GM18873 (cell line): ENCODE results near the gene PARP3.

Experiments used
- ATAC-seq: cut with Tn5 transposase; IDR thresholded peaks from one replicate; pipeline ENCODE4 v1.9.1; 2021; ENCODE audit warnings: mild to moderate bottlenecking, moderate library complexity, moderate number of reproducible peaks; ENCODE audit not compliant: unreplicated experiment, low FRiP score

The PARP3 gene

DNA sequence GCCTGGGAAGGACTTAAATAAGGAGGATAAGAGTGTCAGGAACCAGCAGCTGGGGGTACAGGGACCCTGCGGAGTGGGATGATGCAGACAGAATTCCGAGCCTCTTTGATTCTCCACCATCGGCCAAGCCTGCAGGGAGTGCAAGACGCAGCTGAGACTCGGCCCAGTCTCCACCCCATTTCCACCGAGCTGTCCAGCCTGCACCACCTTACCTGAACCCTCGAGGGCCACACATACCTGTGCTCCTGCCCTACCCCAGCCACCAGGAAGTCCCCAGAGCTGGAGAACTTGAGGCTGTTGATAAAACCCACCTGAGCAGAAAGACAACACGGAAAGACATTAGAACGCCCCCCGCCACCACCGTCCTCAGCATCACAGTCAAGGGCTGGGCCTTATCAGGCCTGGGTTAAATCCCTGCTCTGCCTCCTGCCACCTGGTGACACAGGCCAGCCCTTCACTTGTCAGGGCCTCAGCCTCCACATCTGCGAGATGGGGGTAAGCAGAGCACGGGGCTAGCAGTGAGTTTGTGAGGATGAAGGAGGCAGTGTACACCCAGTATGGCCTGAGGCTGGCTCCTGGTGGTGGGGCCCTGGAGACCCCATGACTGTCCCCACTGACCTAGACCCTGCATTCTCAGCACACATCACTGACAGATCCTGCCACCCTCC lies 8.6 kb upstream of the PARP3 start:
- no peak for ATAC-seq

DNA sequence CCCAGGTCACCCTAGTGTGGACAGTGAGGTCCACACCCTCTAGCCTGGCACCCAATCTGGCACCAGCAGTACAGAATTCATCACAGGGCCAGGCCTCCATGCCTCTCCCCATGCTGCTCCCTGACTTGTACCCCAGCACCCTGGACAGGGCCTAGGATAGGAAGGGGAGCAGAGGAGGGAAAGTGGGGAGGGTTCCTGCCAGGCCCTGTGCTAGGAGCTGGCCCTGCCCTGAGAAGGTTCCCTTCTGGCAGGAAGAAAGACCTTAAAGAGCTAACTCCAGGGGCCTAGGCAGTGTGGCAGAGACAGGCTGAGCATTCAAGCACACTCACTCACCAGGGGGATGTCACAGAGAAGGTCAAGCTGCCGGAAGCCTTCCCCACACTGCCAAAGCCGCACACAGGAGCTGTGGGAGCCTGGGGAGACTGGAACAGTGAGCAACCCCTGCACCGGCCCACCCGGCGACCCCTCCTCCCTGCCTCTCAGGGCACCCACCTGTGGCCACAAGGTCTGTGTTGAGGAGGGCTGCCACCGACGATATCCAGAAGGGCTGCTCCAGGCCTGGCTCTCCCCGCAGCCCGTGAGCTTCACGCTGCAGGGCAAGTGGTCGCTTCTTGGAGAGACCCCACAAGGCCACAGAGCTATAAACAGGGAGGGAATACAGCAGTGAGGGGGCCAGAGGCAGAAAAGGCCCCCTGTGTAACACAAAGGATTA lies 7.9 kb upstream of the PARP3 start:
- no peak for ATAC-seq

DNA sequence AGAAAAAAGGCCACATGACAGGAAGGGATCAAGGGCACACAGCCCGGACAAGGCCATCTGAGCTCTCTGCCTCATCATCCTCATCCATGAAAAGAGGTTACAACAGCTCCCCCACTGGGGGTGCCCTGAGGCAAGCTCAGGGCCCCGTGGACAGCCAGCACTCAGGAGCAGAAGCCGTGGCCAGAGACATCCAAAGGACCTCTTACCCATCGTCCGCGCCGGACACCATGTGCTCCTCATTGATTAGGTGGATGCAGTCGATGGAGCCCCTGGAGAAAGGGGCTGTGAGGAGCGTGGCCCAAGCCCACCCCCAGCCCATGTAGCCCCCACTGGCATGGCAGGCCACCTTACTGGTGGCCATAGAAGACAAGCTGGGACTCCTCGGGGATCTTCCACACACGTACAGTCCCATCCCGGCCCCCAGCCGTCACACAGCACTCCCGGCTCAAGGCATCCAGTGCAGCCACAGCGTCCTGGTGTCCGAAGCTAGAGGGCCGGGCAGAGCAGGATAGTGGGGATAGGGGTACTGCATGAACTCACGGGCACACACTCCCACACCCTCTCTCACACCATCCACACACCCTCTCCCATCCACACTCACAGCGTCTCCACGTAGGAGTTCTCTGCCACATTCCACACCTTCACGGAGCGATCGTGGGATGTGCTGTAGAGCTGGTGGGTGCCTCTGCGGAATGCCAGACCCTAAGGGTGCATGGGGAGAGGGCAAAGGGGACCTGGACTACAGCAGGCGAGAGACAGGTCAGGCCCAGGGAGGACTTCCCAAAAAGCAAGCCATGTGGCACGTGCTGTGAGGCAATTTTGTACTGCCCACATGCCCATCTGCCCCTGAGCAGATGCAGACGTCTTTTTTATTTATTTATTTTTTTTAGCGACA lies 6.9 kb upstream of the PARP3 start:
- ATAC-seq: no peak

DNA sequence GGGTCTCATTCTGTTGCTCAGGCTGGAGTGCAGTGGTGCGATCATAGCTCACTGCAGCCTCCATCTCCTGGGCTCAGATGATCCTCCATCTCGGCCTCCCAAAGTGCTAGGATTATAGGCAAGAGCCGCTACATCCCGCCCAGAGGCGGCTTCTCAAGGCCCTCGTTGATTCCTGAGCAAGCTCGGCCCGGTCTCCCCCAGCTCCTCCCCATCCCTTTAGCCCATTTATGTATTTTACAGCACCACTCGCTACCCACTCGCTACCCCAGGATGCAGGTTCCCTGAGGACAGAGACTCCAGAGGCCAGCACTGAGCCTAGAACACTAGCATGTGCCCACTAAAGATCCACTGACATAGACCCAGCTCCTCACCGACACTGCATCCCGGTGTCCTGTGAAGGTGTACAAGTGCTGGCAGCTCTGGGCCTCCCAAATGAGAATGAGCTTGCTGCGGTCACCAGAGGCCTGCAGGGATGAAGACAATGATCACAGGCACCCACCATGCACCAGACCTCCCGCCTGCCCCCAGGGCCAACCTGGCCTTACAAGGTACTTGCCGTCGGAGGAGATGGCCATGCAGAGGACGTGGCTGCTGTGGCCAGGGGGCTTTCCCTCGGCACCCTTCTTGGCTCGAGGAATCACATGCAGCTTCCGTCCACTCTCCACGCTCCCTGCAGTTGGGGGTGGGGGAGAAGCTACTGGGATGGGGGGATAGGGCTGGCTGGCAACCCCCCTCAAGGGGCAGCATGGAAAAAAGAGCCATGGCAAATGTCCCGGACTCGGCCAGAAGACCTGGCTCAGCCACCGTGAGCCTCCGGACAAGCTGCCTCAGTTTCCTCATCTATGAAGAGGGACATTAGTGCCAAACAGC lies 6.0 kb upstream of the PARP3 start:
- ATAC-seq: no peak

DNA sequence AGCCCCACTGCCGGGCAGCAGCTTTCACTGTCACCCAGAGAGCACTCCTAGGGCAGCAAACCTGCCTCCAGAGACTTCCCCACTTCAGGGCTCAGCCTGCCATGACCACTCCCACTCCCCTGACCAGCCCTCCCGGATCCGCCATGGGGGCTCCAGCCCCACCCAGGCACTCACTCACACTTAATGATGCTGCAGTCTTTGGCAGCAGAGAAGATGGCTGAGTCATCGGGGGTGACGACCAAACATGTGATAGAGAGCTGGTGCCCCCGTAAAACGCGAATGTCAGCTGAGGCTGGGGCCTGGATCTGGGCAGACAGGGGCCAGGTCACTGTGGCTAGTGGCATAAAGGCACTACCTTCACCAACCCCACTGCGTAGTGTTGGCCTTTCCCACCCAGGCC lies 5.1 kb upstream of the PARP3 start:
- ATAC-seq: no peak

DNA sequence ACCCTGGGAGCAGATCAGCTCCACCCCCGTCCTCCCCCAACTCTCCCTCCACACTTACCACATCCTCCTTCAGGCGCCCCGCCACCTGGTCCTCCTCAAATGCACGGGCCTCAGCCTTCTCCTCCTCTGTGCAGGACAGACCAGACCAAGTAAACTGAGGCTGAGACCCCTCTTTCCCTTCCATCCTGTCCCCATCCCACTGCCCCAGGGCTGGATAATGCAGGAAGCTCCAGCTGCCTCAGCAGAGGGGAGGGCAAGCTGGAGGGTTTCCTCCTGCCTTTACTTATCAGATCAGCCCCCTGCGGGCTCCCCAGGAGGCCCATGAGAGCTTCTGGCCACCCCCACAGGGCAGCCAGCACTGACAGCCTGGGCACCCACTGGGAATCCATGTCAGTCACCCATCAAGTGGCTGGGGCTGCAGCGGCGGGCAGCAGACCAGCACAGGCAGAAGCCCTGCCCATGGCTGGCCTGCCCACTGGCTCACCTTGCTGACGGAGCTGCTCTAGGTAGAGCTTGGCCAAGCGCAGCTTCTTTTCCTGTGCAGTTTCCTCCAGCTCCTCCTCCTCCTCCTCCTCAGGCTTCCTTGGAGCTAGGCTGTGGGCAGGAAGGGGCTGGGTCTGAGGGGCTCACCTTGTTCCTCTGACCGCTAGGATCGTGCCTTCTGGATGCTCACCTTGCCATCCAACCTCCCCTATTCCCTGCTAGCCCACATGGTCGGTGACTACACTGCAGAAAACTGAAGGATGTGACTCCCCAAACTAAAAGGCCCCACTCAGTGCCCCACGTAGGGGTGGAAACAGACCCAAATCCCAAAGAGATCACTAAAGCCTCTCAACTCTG lies 4.3 kb upstream of the PARP3 start:
- ATAC-seq: no peak

DNA sequence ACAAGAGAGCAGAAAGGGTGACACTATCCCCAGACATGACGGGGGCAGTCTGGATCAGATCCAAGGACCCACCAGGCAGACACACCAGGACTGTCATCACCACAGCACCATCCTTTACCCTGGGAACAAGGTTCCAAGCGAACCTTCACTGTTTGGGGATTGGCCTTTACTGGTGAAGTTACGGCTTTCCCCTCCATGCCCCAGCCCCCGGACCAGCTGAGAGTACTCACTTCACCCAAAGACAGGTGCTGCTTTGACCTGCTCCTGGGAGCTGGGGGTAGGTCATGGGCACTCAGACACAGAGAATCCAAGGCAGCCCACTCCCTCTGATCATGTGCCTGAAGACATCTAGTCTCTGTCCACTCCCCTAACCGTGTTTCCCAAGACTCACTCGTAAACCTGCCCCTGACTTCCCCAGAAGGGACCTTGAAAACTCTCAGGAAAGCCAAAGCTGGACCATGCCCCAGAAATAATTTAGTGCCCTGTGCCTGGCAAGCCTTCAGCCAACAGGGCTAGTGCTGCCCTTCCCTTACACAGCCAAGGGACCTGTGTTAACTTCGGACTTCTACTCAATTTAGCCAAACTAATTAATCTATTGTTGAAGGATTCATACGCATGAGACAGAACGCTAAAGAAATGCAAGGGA lies 3.3 kb upstream of the PARP3 start:
- ATAC-seq: no peak

DNA sequence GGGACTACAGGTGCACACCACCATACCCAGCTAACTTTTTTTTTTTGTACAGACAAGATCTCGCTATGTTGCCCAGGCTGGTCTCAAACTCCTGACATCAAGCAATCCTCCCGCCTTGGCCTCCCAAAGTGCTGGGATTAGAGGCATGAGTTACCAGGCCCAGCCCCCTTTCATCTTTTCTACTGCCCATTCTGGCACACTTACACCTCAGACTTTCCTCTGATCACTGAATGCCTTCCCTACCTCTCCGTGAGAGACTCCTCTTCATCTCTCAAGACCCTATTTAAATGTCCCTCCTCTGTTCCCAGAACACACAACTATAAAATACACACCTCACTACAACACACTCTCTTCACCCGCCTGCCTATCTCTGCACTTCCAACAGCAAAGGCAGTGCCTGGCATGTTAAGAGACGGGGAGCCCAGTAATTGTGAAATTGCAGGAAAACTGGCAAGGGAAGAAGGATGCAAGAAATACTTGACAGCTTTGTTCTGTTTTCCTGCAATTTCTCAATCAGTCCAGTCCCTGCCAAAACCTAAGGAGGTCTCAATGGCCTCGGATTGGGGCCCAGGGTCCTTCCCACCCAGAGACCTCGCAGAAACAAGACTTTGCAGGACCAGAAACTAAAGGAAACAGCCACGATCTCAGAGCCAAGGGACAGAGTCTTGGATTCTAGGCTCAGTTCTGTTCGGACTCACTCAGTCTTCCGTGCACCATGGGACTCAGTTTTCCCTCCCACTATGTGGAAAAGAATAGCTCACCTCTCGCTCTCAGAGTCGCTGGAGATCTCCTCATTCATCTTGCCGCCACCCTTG lies 1.3 kb upstream of the PARP3 start:
- ATAC-seq: no peak

DNA sequence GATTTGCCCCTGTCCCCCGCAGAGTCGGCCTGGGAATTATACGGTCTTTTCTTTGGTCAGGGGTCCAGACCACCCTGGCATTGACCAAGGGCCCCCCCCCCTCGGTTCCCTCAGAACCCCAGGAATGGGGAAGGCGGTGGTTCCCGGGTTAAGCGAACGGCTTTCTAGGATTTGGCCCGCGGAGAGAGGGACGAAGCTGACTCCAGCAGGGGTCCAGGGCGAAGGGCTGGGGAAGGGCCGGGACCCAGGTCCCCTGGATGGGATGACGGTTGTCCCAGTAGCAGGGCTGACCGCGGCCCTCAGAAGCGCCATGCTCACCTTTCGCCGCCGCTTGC lies 733 bp upstream of the PARP3 start:
- no peak for ATAC-seq

DNA sequence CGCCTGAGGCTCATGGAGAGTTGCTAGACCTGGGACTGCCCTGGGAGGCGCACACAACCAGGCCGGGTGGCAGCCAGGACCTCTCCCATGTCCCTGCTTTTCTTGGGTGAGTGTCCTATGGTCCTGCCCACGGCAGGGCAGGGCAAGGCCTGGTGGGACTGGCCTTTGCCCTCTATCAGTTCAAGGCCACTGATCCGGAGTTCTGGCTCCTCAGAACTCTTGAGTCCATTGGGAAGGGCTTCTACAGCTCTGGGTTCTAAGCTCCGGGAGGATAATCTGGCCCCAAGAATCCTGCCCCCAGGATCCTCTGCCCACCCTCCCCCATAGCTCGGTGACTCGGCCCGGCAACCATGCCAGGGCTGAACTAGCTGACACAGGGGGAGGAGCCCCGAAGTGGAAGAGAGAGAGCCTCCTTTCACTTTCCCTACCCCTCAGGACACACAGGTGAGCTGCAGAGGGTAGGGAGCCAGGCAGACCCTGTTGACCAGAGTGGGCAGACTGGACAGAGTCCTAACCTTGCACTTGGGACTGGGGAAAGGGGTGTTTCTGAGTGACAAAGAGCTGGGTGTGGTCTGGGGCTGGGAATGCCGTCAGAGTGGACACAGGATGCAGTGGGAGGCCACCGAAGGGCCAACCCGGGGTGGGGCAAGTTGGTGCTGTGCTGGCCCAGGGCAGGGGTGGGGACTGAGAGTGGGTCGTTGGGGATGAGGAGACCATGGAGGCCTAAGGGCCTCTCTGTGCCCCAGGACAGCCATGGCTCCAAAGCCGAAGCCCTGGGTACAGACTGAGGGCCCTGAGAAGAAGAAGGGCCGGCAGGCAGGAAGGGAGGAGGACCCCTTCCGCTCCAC lies 664 bp downstream of the PARP3 start:
- no peak for ATAC-seq

DNA sequence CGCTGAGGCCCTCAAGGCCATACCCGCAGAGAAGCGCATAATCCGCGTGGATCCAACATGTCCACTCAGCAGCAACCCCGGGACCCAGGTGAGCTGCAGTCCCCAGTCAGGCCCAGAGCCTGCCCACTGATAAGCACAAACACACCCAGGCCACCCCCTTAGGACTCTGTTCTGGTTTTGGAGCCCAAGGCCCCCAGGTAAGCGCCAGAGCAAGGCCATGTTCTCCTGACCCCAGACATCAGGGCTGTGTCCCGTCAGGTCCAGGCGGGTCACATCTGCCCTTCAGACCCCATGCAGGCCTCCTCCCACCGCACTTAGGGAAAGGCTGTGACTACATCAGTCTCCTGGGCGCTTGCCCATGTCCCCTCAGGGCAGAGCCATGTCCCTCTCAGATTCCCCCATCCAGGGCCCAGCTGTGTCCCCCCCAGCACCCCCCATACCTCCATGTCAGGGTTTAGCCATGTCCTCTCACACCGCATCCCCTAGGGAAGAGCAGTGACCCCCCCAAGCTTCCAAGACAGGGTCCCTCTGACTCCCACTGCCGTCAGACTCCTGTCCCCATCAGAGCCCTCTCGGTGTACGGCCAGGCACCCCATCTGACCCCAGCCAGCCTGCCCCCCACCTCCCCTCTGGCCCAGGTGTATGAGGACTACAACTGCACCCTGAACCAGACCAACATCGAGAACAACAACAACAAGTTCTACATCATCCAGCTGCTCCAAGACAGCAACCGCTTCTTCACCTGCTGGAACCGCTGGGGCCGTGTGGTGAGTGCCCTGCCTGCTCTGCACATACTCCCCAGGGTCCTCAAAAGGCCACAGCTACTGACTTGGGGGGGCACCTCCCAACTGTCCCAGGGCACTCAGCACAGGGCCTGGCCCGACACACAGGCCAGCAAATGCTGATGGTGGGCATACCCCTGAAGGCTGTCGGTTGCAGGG lies 1.6 kb downstream of the PARP3 start:
- no peak for ATAC-seq

DNA sequence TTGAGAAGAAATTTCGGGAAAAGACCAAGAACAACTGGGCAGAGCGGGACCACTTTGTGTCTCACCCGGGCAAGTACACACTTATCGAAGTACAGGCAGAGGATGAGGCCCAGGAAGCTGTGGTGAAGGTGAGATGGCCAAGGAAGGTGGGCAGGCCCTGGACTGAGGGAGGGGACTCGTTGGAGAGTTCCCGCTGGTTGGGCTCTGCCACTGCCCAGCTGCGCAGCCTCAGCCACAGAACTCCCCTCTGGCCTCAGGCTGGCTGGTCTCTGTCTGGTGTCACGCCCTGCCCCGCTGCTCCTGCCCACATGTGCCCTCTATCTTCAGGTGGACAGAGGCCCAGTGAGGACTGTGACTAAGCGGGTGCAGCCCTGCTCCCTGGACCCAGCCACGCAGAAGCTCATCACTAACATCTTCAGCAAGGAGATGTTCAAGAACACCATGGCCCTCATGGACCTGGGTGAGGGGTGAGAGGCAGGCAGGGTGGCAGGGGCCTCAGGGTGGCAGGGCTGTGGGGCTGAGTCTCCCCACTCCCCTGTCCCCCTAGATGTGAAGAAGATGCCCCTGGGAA lies 2.4 kb downstream of the PARP3 start:
- ATAC-seq: no peak

DNA sequence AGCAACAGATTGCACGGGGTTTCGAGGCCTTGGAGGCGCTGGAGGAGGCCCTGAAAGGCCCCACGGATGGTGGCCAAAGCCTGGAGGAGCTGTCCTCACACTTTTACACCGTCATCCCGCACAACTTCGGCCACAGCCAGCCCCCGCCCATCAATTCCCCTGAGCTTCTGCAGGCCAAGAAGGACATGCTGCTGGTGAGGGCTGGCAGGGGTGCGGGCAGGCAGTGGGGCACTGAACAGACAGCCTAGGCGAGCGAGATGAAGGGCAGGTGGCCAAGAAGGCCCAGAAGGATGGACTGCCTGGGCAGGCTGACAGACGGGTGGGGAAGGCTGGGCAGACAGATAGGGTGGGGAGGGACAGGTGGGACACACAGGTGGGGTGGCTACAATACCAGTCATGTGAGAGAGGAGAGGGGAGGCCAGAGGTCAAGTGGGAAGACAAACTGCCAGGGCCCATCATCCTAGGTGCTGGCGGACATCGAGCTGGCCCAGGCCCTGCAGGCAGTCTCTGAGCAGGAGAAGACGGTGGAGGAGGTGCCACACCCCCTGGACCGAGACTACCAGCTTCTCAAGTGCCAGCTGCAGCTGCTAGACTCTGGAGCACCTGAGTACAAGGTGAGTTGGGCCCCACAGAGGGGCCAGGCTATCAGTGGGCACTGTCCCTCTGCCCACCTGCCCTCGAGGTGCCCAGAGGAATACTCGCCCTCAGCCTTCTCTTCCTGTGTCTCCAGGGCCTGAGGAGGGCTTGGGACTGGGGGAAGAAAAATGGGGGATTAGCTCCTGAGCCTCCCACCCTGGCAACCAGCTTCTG lies 3.1 kb downstream of the PARP3 start:
- ATAC-seq: no peak

DNA sequence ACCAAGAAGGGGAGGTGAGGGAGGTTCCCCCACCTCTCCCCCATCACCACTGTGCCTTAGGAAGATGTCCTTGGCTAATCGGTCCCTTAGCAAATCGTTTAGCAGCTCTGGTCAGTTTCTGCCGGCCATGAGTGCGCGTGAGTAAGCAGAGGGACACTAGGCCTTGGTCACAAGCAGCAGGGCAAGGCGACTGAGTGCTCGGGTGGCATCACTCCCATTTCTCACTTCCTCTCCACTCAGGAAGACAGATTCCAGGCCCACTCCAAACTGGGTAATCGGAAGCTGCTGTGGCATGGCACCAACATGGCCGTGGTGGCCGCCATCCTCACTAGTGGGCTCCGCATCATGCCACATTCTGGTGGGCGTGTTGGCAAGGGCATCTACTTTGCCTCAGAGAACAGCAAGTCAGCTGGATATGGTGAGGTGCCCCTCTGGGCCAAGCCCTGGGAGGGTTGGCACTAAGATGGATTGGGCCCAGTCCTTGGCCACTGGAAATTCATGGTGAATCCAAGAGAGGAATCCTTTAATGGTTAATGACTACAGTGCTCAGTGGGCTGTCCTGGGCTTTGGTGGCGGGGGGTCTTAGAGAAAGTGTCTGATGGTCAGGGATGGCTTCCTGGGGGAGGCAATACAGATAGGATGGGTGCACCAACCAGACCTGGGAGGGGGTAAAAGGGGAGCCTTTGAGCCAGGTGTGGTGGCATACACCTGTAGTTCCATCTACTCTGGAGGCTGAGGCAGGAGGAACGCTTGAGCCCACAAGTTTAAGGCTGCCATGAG lies 4.0 kb downstream of the PARP3 start:
- ATAC-seq: no peak
